IMR-90 (cell line): Measurements from ENCODE around the gene AUTS2. TPM values are rescaled to one million over a fixed set of nuclear protein-coding genes. Genes with fewer than 3 reads are reported as not detected.

ENCODE experiments used
- ATAC-seq: fragments of 200-7000 bp; cut with Tn5 transposase; 2 replicates; pipeline ENCODE4 v1.9.1; 2020; ENCODE audit warnings: low read depth, mild to moderate bottlenecking, moderate library complexity
- BruUV-seq: library from RNA; stranded (reverse); fragments of 400-500 nt; replicated peaks from 2 replicates; lab custom pipeline; 2021; lab: Mats Ljungman, UMichigan
- CTCF ChIA-PET: fragments of 300-600 bp; formaldehyde crosslinking; extraction: SDS; loops from one replicate; lab custom pipeline; 2021; ENCODE audit warnings: antibody characterized with exemption; lab: Yijun Ruan, JAX
- POLR2A ChIA-PET: fragments of 300-600 bp; sonication (Branson Sonifier 250); formaldehyde crosslinking; loops from one replicate; lab custom pipeline; 2022; ENCODE audit warnings: antibody characterized with exemption; ENCODE audit not compliant: unreplicated experiment; lab: Charles Lee
- DNase-seq: peaks from one replicate; pipeline ENCODE4 v3.0.0; 2013
- H2AFZ ChIP-seq: replicated peaks from 2 replicates; pipeline ENCODE3; 2013; ENCODE audit warnings: low read length, mild to moderate bottlenecking; ENCODE audit not compliant: poor library complexity
- H2AK5ac ChIP-seq: 2 replicates; pipeline ENCODE4 v1.6.1; 2013; ENCODE audit warnings: low read depth, low read length, inconsistent platforms
- H2AK9ac ChIP-seq: replicated peaks from 2 replicates; pipeline ENCODE3; 2013; ENCODE audit warnings: mild to moderate bottlenecking, low read depth, low read length, moderate library complexity; ENCODE audit not compliant: poor library complexity
- H2BK120ac ChIP-seq: 2 replicates; pipeline ENCODE4 v1.6.1; 2013; ENCODE audit warnings: low read depth, low read length, inconsistent platforms
- H2BK15ac ChIP-seq: 3 replicates; pipeline ENCODE4 v1.6.1; 2013; ENCODE audit warnings: low read depth, low read length, inconsistent platforms
- H2BK20ac ChIP-seq: 2 replicates; pipeline ENCODE4 v1.6.1; 2013; ENCODE audit warnings: low read depth, mild to moderate bottlenecking, inconsistent platforms, low read length, moderate library complexity
- H2BK5ac ChIP-seq: 2 replicates; pipeline ENCODE4 v1.6.1; 2013; ENCODE audit warnings: mild to moderate bottlenecking, low read depth, low read length, inconsistent platforms; ENCODE audit not compliant: poor library complexity, severe bottlenecking
- H3K14ac ChIP-seq: replicated peaks from 2 replicates; pipeline ENCODE4 v1.6.1; 2013; ENCODE audit warnings: low read depth, low read length, inconsistent platforms
- H3K18ac ChIP-seq: 2 replicates; pipeline ENCODE4 v1.6.1; 2013; ENCODE audit warnings: low read depth, low read length, control low read depth
- H3K23ac ChIP-seq: 2 replicates; pipeline ENCODE4 v1.6.1; 2013; ENCODE audit warnings: low read depth, low read length, inconsistent platforms
- H3K27ac ChIP-seq: 2 replicates; pipeline ENCODE4 v1.5.1; 2013; ENCODE audit warnings: mild to moderate bottlenecking, control low read depth, low read length; ENCODE audit not compliant: insufficient read depth
- H3K27me3 ChIP-seq: 2 replicates; pipeline ENCODE4 v1.6.1; 2013; ENCODE audit warnings: low read length; ENCODE audit not compliant: control insufficient read depth, insufficient read depth
- H3K36me3 ChIP-seq: 2 replicates; pipeline ENCODE4 v1.6.1; 2013; ENCODE audit warnings: low read length, mixed read lengths; ENCODE audit not compliant: control insufficient read depth, insufficient read depth
- H3K4ac ChIP-seq: 2 replicates; pipeline ENCODE4 v1.6.1; 2013; ENCODE audit warnings: low read depth, low read length, inconsistent platforms
- H3K4me1 ChIP-seq: 2 replicates; pipeline ENCODE4 v1.6.1; 2013; ENCODE audit warnings: low read length, mixed read lengths; ENCODE audit not compliant: control insufficient read depth, insufficient read depth
- H3K4me2 ChIP-seq: 2 replicates; pipeline ENCODE4 v1.6.1; 2013; ENCODE audit warnings: low read depth, mild to moderate bottlenecking, control low read depth, low read length, moderate library complexity
- H3K4me3 ChIP-seq: 2 replicates; pipeline ENCODE4 v1.5.1; 2013; ENCODE audit warnings: low read depth, mild to moderate bottlenecking, control low read depth, low read length, moderate library complexity; ENCODE audit not compliant: insufficient read depth
- H3K56ac ChIP-seq: 2 replicates; pipeline ENCODE4 v1.6.1; 2013; ENCODE audit warnings: low read length, inconsistent platforms; ENCODE audit not compliant: insufficient read depth; ENCODE audit errors: extremely low read depth
- H3K79me1 ChIP-seq, 2 experiments: 2 replicates each; pipeline ENCODE4 v1.6.1; 2013; ENCODE audit warnings: low read length in 2 of 2, inconsistent platforms in 1 of 2, low read depth in 1 of 2
- H3K9ac ChIP-seq: 2 replicates; pipeline ENCODE4 v1.6.1; 2013; ENCODE audit warnings: low read depth, low read length, control low read depth
- H3K9me1 ChIP-seq: 2 replicates; pipeline ENCODE4 v1.6.1; 2013; ENCODE audit warnings: low read length, inconsistent platforms; ENCODE audit not compliant: insufficient read depth
- H3K9me3 ChIP-seq: 2 replicates; pipeline ENCODE4 v1.6.1; 2013; ENCODE audit warnings: low read length; ENCODE audit not compliant: control insufficient read depth, insufficient read depth
- H4K20me1 ChIP-seq: 2 replicates; pipeline ENCODE4 v1.6.1; 2013; ENCODE audit warnings: low read length, inconsistent platforms; ENCODE audit not compliant: insufficient read depth
- H4K5ac ChIP-seq: 2 replicates; pipeline ENCODE4 v1.6.1; 2013; ENCODE audit warnings: mild to moderate bottlenecking, low read depth, low read length, control low read depth
- H4K8ac ChIP-seq, 2 experiments: 2 replicates each; pipeline ENCODE4 v1.6.1; 2013; ENCODE audit warnings: low read depth in 2 of 2, low read length in 2 of 2, control low read depth in 1 of 2, inconsistent platforms in 1 of 2
- H4K91ac ChIP-seq: 2 replicates; pipeline ENCODE4 v1.6.1; 2013; ENCODE audit warnings: low read depth, low read length, inconsistent platforms; ENCODE audit not compliant: insufficient read depth
- CTCF ChIP-seq: conservative IDR thresholded peaks from 2 replicates; pipeline ENCODE4 v1.5.1; 2012; ENCODE audit warnings: mild to moderate bottlenecking, low read depth, low read length, improper control_type of control experiment
- MXI1 ChIP-seq: IDR thresholded peaks from 2 replicates; pipeline ENCODE4 v1.6.1; 2012; ENCODE audit warnings: low read depth, mild to moderate bottlenecking, low read length, moderate library complexity, borderline replicate concordance
- NFE2L2 ChIP-seq: fragments of 150-350 bp; IDR thresholded peaks from 2 replicates; pipeline ENCODE4 v1.6.1; 2016; ENCODE audit warnings: low read depth, mild to moderate bottlenecking, low read length
- POLR2A ChIP-seq: IDR thresholded peaks from 2 replicates; pipeline ENCODE4 v1.6.1; 2012; ENCODE audit warnings: mild to moderate bottlenecking, low read depth, low read length
- RAD21 ChIP-seq: IDR thresholded peaks from 2 replicates; pipeline ENCODE4 v1.6.1; 2012; ENCODE audit warnings: low read length, improper control_type of control experiment
- RCOR1 ChIP-seq: IDR thresholded peaks from 2 replicates; pipeline ENCODE4 v1.6.1; 2012; ENCODE audit warnings: mild to moderate bottlenecking, low read length, improper control_type of control experiment; ENCODE audit not compliant: insufficient replicate concordance
- RFX5 ChIP-seq: IDR thresholded peaks from 2 replicates; pipeline ENCODE4 v1.8.0; 2012; ENCODE audit warnings: low read depth, mild to moderate bottlenecking, low read length, moderate library complexity
- SMC3 ChIP-seq: fragments of 150-350 bp; IDR thresholded peaks from 2 replicates; pipeline ENCODE4 v1.6.1; 2016; ENCODE audit warnings: low read depth, mild to moderate bottlenecking, antibody characterized with exemption, low read length, moderate library complexity
- WGBS, 2 experiments: methylation state at CpG; one replicate each; pipeline versions ENCODE4 v1.1.5 to v1.1.7; 2013; ENCODE audit warnings: missing lambda C conversion rate in 2 of 2; ENCODE audit not compliant: insufficient read length in 1 of 2; ENCODE audit errors: extremely low coverage in 2 of 2; 5-methylcytosine and 5-hydroxymethylcytosine counted together
- dilution Hi-C: fragments of 300-500 bp; cut with HindIII; formaldehyde crosslinking; loops from one replicate; pipeline ENCODE4 v1.14.3; 2018; ENCODE audit warnings: low sequenced_read_pairs; ENCODE audit not compliant: unreplicated experiment
- in situ Hi-C: fragments of 300-500 bp; cut with MboI; formaldehyde crosslinking; loops from 3 replicates; pipeline ENCODE4 v1.14.3; 2019; ENCODE audit warnings: low sequenced_read_pairs, inconsistent platforms, mixed read lengths
- intact Hi-C: fragments of 100-400 bp; cut with micrococcal nuclease; formaldehyde crosslinking; loops from 2 replicates; pipeline ENCODE4 v1.10.0; 2022
- polyA plus RNA-seq, 3 experiments: library from polyadenylated mRNA; depleted of rRNA; stranded (reverse); fragments of >200 nt; gene quantifications; 2 replicates each; pipeline ENCODE4 v1.2.3, GENCODE V29; 2012; ENCODE audit warnings: low replicate concordance in 1 of 3
- total RNA-seq: library from RNA; depleted of rRNA; stranded (reverse); fragments of >200 nt; gene quantifications from 2 replicates; pipeline ENCODE4 v1.2.3, GENCODE V29; 2012

The AUTS2 gene
- total and polyA plus RNA-seq, 2 of the 4 experiments (the other 2 are of a cell fraction), result 0.90 to 3.0 TPM

- no peaks in the 10 kb centered on the region for H3K4me1 ChIP-seq
- no TSS peak for BruUV-seq
- TF ChIP-seq POLR2A (no peak), RAD21 (no peak), SMC3 (no peak), NFE2L2 (no peak), RCOR1 (no peak), MXI1 (no peak), RFX5 (no peak), CTCF (no peak)
- intact Hi-C loops (no loop called here), dilution Hi-C loops (no loop called here), in situ Hi-C loops (no loop called here)
- no peak overlapping the region for H4K8ac ChIP-seq
- WGBS, 2 experiments, result no CpG with 5 or more reads among the region's 3 CpGs
- H3K9me1 ChIP-seq, result no peaks in the 10 kb centered on the region
- H2BK15ac ChIP-seq, result no peak overlapping the region
- no peak overlapping the region for H3K18ac ChIP-seq
- H3K14ac ChIP-seq, result no peak overlapping the region
- H3K79me1 ChIP-seq, result no peaks in the 10 kb centered on the region
- H3K36me3 ChIP-seq, result no peaks in the 10 kb centered on the region
- no peak overlapping the region for H2AK5ac ChIP-seq
- H3K9ac ChIP-seq, result no peak overlapping the region
- H4K5ac ChIP-seq, result no peak overlapping the region
- no peak overlapping the region for H2BK20ac ChIP-seq
- ChIA-PET CTCF (interaction anchor here (0.6 kb wide), 1 partner anchor 17 kb away, joined by 6 read pairs; no protein-coding TSS in a partner anchor), POLR2A (interaction anchor here (0.6 kb wide), 1 partner anchor 23 kb away, joined by 9 read pairs; no protein-coding TSS in a partner anchor)
- no peak overlapping the region for H3K4me3 ChIP-seq
- H3K27ac ChIP-seq, result no peak overlapping the region
- no peak overlapping the region for H3K4ac ChIP-seq
- no peak overlapping the region for H3K4me2 ChIP-seq
- no peak overlapping the region for H2BK5ac ChIP-seq
- H3K27me3 ChIP-seq, result no peaks in the 10 kb centered on the region
- H3K56ac ChIP-seq, result no peak overlapping the region
- no peak overlapping the region for H2BK120ac ChIP-seq
- H2AK9ac ChIP-seq, result no peak overlapping the region
- DNase-seq (no peak), ATAC-seq (no peak)
- H4K91ac ChIP-seq, result no peak overlapping the region
- H2AFZ ChIP-seq, result no peak overlapping the region
- H3K23ac ChIP-seq, result no peak overlapping the region
- no peaks in the 10 kb centered on the region; the same call in 1 of the 2 replicates for H3K9me3 ChIP-seq
- H4K20me1 ChIP-seq, result no peaks in the 10 kb centered on the region
These were observed 896.7 kb downstream of the AUTS2 start for GRCh38 chr7:70495033-70495376.
